GM23338 (cell line): ENCODE results near the gene PSMB10. TPM values are rescaled to one million over a fixed set of nuclear protein-coding genes. Genes with fewer than 3 reads are reported as not detected.

Experiments
- ATAC-seq: fragments of 200-7000 bp; cut with Tn5 transposase; 3 replicates; pipeline ENCODE4 v1.9.1; 2020
- DNase-seq: peaks from one replicate; pipeline ENCODE4 v3.0.0-alpha.2; 2015; ENCODE audit warnings: low spot score
- H2AFZ ChIP-seq: fragments of 200-600 bp; sonication (generic); 2 replicates; pipeline ENCODE4 v1.8.0; 2016; ENCODE audit warnings: antibody characterized with exemption, mild to moderate bottlenecking, moderate library complexity
- H3F3A ChIP-seq: fragments of 200-600 bp; sonication (generic); replicated peaks from 2 replicates; pipeline ENCODE4 v1.8.0; 2017; ENCODE audit warnings: antibody characterized with exemption, mixed run types, low read depth
- H3K27ac ChIP-seq: fragments of 200-600 bp; sonication (generic); 2 replicates; pipeline ENCODE4 v1.6.1; 2016; ENCODE audit warnings: low read depth
- H3K27me3 ChIP-seq: fragments of 200-600 bp; sonication (generic); 2 replicates; pipeline ENCODE4 v1.8.0; 2016; ENCODE audit warnings: mild to moderate bottlenecking, mixed run types, moderate library complexity; ENCODE audit not compliant: insufficient read depth
- H3K36me3 ChIP-seq: fragments of 200-600 bp; sonication (generic); 2 replicates; pipeline ENCODE4 v1.8.0; 2016; ENCODE audit warnings: mild to moderate bottlenecking; ENCODE audit not compliant: insufficient read depth
- H3K4me1 ChIP-seq: fragments of 200-600 bp; sonication (generic); 2 replicates; pipeline ENCODE4 v1.8.0; 2016; ENCODE audit warnings: mild to moderate bottlenecking, moderate library complexity; ENCODE audit not compliant: insufficient read depth
- H3K4me2 ChIP-seq: fragments of 200-600 bp; sonication (generic); 2 replicates; pipeline ENCODE4 v1.7.1; 2017; ENCODE audit warnings: mixed run types
- H3K4me3 ChIP-seq: fragments of 200-600 bp; sonication (generic); 2 replicates; pipeline ENCODE4 v1.6.1; 2016; ENCODE audit warnings: mixed run types
- H3K79me2 ChIP-seq: fragments of 200-600 bp; sonication (generic); replicated peaks from 2 replicates; pipeline ENCODE4 v1.8.0; 2017; ENCODE audit warnings: mild to moderate bottlenecking; ENCODE audit not compliant: insufficient read depth
- H3K9me2 ChIP-seq: fragments of 200-600 bp; sonication (generic); 2 replicates; pipeline ENCODE4 v1.8.0; 2017; ENCODE audit not compliant: insufficient read depth
- H4K20me1 ChIP-seq: fragments of 200-600 bp; sonication (generic); replicated peaks from 2 replicates; pipeline ENCODE4 v1.8.0; 2017; ENCODE audit warnings: mild to moderate bottlenecking; ENCODE audit not compliant: insufficient read depth
- H3K27ac Mint-ChIP-seq: 2 replicates; pipeline ENCODE4 v1.8.0; 2020; ENCODE audit warnings: inconsistent platforms, mild to moderate bottlenecking, moderate library complexity, mixed read lengths
- H3K27me3 Mint-ChIP-seq: 3 replicates; pipeline ENCODE4 v1.8.0; 2022; ENCODE audit warnings: low read depth, mild to moderate bottlenecking, moderate library complexity, mixed read lengths, inconsistent platforms; ENCODE audit not compliant: insufficient read depth, poor library complexity
- H3K36me3 Mint-ChIP-seq: 3 replicates; pipeline ENCODE4 v1.8.0; 2021; ENCODE audit warnings: low read depth, mild to moderate bottlenecking, inconsistent platforms, moderate library complexity, mixed read lengths
- H3K4me1 Mint-ChIP-seq: 3 replicates; pipeline ENCODE4 v1.8.0; 2020; ENCODE audit warnings: mild to moderate bottlenecking, inconsistent platforms, mixed read lengths
- H3K4me3 Mint-ChIP-seq: 3 replicates; pipeline ENCODE4 v1.8.0; 2021; ENCODE audit warnings: moderate library complexity, mild to moderate bottlenecking, inconsistent platforms, mixed read lengths
- H3K9me3 Mint-ChIP-seq: 3 replicates; pipeline ENCODE4 v1.8.0; 2020; ENCODE audit warnings: moderate library complexity, mild to moderate bottlenecking, inconsistent platforms, mixed read lengths
- CREB1 ChIP-seq: fragments of 250-450 bp; sonication (Bioruptor Pico); IDR thresholded peaks from 2 replicates; pipeline ENCODE4 v1.5.0; 2020; ENCODE audit warnings: low read depth, mild to moderate bottlenecking, moderate library complexity
- JUNB ChIP-seq: IDR thresholded peaks from one replicate; pipeline ENCODE4 v1.6.1; 2016; ENCODE audit warnings: antibody characterized with exemption; ENCODE audit not compliant: unreplicated experiment
- polyA plus RNA-seq: library from polyadenylated mRNA; unstranded; fragments of >200 nt; fragmentation: Nextera tagmentation; extraction: Ambion mirVana; gene quantifications from 2 replicates; pipeline ENCODE4 v1.2.1, GENCODE V29; 2016
- total RNA-seq: library from RNA; depleted of rRNA; stranded (reverse); fragments of >200 nt; shearing (Covaris generic); gene quantifications from 2 replicates; pipeline ENCODE4 v1.2.3, GENCODE V29; 2014
- TF ChIP-seq, protein P1 (sequence below): IDR thresholded peaks from 2 replicates; pipeline ENCODE4 v1.6.1; 2016; ENCODE audit warnings: antibody characterized with exemption
- TF ChIP-seq, protein P2 (sequence below), 2 experiments: fragments of 200-600 bp in 1 of 2; sonication (generic) in 1 of 2; conservative IDR thresholded peaks; 2 replicates each; pipeline versions ENCODE4 v1.5.1 to v1.6.1; 2016 to 2017; ENCODE audit warnings: antibody characterized with exemption in 2 of 2, low read depth in 2 of 2, mild to moderate bottlenecking in 2 of 2, moderate library complexity in 1 of 2
- TF ChIP-seq, protein P3 (sequence below): fragments of 250-450 bp; sonication (Bioruptor Pico); IDR thresholded peaks from 2 replicates; pipeline ENCODE4 v1.5.0; 2020; ENCODE audit warnings: mild to moderate bottlenecking, moderate library complexity

PSMB10 gene
- total and polyA plus RNA-seq, 2 experiments from 2014 or later = 27.5 to 114 TPM

DNA sequence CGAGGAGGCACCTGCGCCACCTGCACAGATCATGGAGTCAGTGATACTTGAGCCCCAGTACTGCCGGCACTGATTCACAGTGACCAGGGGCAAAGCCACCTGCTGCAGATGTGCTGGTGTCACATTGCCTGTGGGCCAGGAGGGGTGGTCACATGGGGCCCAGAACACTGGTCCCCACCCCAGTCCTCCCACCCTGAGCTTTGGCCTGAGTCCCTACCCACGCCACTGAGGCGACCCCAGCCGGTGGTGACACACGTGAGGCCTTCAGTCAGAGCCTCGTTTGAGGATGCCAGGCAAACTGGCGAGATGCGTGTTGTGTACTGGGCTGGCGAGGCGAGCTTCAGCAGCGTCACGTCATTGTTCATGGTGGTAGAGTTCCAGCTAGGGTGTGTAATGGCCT, 6.5 kb downstream of the PSMB10 start:
- Histone ChIP-seq H3K9me2 (no peaks in the 10 kb centered on the region), H3K79me2 (0 out of 2 replicates have a peak, but pooled peaks cover 5% of the 10 kb centered on the region), H4K20me1 (peaks cover 3% of the 10 kb centered on the region), H3K4me2 (no peak overlapping the region), H3K27me3 (no peaks in the 10 kb centered on the region), H3K36me3 (no peaks in the 10 kb centered on the region), H3F3A (peaks cover 11% of the 10 kb centered on the region; the same call in 1 of the 2 replicates), H3K4me1 (peaks cover 16% of the 10 kb centered on the region; the same call in 1 of the 2 replicates), H3K27ac (no peak overlapping the region), H3K4me3 (no peak overlapping the region), H2AFZ (no peak overlapping the region)
- Mint-ChIP-seq H3K4me3 (no peak overlapping the region), H3K27me3 (peaks cover 28% of the 10 kb centered on the region), H3K4me1 (peaks cover 26% of the 10 kb centered on the region), H3K9me3 (no peaks in the 10 kb centered on the region), H3K27ac (no peak overlapping the region), H3K36me3 (peaks cover 13% of the 10 kb centered on the region; the same call in 1 of the 3 replicates)
- ATAC-seq = no peak
- DNase-seq = no peak
- TF ChIP-seq, protein P1, sequence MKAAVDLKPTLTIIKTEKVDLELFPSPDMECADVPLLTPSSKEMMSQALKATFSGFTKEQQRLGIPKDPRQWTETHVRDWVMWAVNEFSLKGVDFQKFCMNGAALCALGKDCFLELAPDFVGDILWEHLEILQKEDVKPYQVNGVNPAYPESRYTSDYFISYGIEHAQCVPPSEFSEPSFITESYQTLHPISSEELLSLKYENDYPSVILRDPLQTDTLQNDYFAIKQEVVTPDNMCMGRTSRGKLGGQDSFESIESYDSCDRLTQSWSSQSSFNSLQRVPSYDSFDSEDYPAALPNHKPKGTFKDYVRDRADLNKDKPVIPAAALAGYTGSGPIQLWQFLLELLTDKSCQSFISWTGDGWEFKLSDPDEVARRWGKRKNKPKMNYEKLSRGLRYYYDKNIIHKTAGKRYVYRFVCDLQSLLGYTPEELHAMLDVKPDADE = no peak
- TF ChIP-seq CREB1 = no peak

DNA sequence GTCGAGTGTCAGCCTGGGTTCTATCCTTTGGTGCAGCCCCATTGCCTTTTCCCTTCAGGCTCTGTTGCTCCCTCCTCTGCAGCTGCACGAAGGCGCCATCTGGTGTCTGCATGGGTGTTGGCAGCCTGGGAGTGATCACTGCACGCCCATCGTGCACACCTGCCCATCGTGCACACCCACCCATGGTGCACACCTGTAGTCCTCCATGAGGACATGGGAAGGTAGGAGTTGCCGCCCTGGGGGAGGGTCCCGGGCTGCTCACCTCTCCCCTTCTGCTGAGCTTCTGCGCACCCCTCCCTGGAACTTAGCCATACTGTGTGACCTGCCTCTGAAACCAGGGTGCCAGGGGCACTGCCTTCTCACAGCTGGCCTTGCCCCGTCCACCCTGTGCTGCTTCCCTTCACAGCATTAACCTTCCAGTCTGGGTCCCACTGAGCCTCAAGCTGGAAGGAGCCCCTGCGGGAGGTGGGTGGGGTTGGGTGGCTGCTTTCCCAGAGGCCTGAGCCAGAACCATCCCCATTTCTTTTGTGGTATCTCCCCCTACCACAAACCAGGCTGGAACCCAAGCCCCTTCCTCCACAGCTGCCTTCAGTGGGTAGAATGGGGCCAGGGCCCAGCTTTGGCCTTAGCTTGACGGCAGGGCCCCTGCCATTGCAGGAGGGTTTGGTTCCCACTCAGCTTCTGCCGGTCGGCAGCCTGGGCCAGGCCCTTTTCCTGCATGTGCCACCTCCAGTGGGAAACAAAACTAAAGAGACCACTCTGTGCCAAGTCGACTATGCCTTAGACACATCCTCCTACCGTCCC, 7.9 kb downstream of the PSMB10 start:
- H3K27ac Mint-ChIP-seq = peak overlapping the region; percentile 82; the same call in 1 of the 2 replicates
- H3K4me3 Mint-ChIP-seq = no peak overlapping the region
- H3K4me2 ChIP-seq = no peak overlapping the region
- peaks cover 9% of the 10 kb centered on the region; the same call in 1 of the 3 replicates for H3K36me3 Mint-ChIP-seq
- H3K27me3 ChIP-seq = no peaks in the 10 kb centered on the region
- no peaks in the 10 kb centered on the region for H3K79me2 ChIP-seq
- H3K4me1 ChIP-seq = peaks cover 6% of the 10 kb centered on the region; the same call in 1 of the 2 replicates
- no peak overlapping the region for H3K4me3 ChIP-seq
- H3K9me3 Mint-ChIP-seq = no peaks in the 10 kb centered on the region
- no peaks in the 10 kb centered on the region for H3K36me3 ChIP-seq
- H3K27me3 Mint-ChIP-seq = peaks cover 16% of the 10 kb centered on the region
- H3K9me2 ChIP-seq = no peaks in the 10 kb centered on the region
- ATAC-seq (peak; percentile 84), DNase-seq (peak; percentile 89)
- no peak overlapping the region for H3K27ac ChIP-seq
- 0 out of 2 replicates have a peak, but pooled peaks cover 6% of the 10 kb centered on the region for H3F3A ChIP-seq
- no peaks in the 10 kb centered on the region; the same call in none of the 2 replicates for H4K20me1 ChIP-seq
- TF ChIP-seq JUNB = no peak
- TF ChIP-seq, protein P2, sequence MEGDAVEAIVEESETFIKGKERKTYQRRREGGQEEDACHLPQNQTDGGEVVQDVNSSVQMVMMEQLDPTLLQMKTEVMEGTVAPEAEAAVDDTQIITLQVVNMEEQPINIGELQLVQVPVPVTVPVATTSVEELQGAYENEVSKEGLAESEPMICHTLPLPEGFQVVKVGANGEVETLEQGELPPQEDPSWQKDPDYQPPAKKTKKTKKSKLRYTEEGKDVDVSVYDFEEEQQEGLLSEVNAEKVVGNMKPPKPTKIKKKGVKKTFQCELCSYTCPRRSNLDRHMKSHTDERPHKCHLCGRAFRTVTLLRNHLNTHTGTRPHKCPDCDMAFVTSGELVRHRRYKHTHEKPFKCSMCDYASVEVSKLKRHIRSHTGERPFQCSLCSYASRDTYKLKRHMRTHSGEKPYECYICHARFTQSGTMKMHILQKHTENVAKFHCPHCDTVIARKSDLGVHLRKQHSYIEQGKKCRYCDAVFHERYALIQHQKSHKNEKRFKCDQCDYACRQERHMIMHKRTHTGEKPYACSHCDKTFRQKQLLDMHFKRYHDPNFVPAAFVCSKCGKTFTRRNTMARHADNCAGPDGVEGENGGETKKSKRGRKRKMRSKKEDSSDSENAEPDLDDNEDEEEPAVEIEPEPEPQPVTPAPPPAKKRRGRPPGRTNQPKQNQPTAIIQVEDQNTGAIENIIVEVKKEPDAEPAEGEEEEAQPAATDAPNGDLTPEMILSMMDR (conservative IDR thresholded peaks at IDR 0.05; ENCODE audit: low read depth in 2 of 2) = peak; percentile 82 to 99
- no peak overlapping the region for H2AFZ ChIP-seq
- peaks cover 13% of the 10 kb centered on the region for H3K4me1 Mint-ChIP-seq

DNA sequence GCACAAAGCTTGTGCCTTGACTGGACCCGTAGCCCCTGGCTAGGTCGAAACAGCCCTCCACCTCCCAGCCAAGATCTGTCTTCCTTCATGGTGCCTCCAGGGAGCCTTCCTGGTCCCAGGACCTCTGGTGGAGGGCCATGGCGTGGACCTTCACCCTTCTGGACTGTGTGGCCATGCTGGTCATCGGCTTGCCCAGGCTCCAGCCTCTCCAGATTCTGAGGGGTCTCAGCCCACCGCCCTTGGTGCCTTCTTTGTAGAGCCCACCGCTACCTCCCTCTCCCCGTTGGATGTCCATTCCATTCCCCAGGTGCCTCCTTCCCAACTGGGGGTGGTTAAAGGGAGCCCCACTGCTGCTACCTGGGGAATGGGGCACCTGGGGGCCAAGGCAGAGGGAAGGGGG, 8.5 kb downstream of the PSMB10 start:
- 0 out of 2 replicates have a peak, but pooled peaks cover 6% of the 10 kb centered on the region for H3F3A ChIP-seq
- ATAC-seq = no peak
- no peaks in the 10 kb centered on the region for H3K9me3 Mint-ChIP-seq
- peaks cover 6% of the 10 kb centered on the region; the same call in 1 of the 2 replicates for H3K4me1 ChIP-seq
- no peak overlapping the region for H3K4me3 Mint-ChIP-seq
- peak overlapping the region; percentile 82; the same call in 1 of the 2 replicates for H3K27ac Mint-ChIP-seq
- H3K27me3 Mint-ChIP-seq = peaks cover 14% of the 10 kb centered on the region
- H3K4me3 ChIP-seq = no peak overlapping the region
- no peaks in the 10 kb centered on the region for H3K27me3 ChIP-seq
- no peaks in the 10 kb centered on the region; the same call in none of the 2 replicates for H4K20me1 ChIP-seq
- no peak overlapping the region for H2AFZ ChIP-seq
- no peak overlapping the region for H3K27ac ChIP-seq
- H3K36me3 Mint-ChIP-seq = peaks cover 7% of the 10 kb centered on the region; the same call in 1 of the 3 replicates
- DNase-seq = no peak
- peaks cover 13% of the 10 kb centered on the region for H3K4me1 Mint-ChIP-seq
- no peak overlapping the region for H3K4me2 ChIP-seq
- H3K79me2 ChIP-seq = no peaks in the 10 kb centered on the region
- no peaks in the 10 kb centered on the region for H3K9me2 ChIP-seq
- H3K36me3 ChIP-seq = no peaks in the 10 kb centered on the region
- TF ChIP-seq, protein P3, sequence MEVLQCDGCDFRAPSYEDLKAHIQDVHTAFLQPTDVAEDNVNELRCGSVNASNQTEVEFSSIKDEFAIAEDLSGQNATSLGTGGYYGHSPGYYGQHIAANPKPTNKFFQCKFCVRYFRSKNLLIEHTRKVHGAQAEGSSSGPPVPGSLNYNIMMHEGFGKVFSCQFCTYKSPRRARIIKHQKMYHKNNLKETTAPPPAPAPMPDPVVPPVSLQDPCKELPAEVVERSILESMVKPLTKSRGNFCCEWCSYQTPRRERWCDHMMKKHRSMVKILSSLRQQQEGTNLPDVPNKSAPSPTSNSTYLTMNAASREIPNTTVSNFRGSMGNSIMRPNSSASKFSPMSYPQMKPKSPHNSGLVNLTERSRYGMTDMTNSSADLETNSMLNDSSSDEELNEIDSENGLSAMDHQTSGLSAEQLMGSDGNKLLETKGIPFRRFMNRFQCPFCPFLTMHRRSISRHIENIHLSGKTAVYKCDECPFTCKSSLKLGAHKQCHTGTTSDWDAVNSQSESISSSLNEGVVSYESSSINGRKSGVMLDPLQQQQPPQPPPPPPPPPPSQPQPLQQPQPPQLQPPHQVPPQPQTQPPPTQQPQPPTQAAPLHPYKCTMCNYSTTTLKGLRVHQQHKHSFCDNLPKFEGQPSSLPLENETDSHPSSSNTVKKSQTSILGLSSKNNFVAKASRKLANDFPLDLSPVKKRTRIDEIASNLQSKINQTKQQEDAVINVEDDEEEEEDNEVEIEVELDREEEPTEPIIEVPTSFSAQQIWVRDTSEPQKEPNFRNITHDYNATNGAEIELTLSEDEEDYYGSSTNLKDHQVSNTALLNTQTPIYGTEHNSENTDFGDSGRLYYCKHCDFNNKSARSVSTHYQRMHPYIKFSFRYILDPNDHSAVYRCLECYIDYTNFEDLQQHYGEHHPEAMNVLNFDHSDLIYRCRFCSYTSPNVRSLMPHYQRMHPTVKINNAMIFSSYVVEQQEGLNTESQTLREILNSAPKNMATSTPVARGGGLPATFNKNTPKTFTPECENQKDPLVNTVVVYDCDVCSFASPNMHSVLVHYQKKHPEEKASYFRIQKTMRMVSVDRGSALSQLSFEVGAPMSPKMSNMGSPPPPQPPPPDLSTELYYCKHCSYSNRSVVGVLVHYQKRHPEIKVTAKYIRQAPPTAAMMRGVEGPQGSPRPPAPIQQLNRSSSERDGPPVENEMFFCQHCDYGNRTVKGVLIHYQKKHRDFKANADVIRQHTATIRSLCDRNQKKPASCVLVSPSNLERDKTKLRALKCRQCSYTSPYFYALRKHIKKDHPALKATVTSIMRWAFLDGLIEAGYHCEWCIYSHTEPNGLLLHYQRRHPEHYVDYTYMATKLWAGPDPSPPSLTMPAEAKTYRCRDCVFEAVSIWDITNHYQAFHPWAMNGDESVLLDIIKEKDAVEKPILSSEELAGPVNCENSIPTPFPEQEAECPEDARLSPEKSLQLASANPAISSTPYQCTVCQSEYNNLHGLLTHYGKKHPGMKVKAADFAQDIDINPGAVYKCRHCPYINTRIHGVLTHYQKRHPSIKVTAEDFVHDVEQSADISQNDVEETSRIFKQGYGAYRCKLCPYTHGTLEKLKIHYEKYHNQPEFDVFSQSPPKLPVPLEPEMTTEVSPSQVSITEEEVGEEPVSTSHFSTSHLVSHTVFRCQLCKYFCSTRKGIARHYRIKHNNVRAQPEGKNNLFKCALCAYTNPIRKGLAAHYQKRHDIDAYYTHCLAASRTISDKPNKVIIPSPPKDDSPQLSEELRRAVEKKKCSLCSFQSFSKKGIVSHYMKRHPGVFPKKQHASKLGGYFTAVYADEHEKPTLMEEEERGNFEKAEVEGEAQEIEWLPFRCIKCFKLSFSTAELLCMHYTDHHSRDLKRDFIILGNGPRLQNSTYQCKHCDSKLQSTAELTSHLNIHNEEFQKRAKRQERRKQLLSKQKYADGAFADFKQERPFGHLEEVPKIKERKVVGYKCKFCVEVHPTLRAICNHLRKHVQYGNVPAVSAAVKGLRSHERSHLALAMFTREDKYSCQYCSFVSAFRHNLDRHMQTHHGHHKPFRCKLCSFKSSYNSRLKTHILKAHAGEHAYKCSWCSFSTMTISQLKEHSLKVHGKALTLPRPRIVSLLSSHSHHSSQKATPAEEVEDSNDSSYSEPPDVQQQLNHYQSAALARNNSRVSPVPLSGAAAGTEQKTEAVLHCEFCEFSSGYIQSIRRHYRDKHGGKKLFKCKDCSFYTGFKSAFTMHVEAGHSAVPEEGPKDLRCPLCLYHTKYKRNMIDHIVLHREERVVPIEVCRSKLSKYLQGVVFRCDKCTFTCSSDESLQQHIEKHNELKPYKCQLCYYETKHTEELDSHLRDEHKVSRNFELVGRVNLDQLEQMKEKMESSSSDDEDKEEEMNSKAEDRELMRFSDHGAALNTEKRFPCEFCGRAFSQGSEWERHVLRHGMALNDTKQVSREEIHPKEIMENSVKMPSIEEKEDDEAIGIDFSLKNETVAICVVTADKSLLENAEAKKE (CRISPR knock-in tag) = no peak
